Hematopoietic multipotent progenitor cell treated with erythropoietin and hydrocortisone succinate and interleukin-3 and kit ligand, for 17 days (in vitro differentiated cells): Measurements from ENCODE around the gene NUBP2.
"Not testable (repeated sequence)": the region's sequence is repeated elsewhere in the genome, so short reads cannot be mapped to it uniquely, and the experiment has no call there.

ENCODE experiments used
- DNase-seq: peaks from one replicate; pipeline ENCODE4 v3.0.0-alpha.2; 2015; ENCODE audit warnings: low spot score

Gene NUBP2

DNA sequence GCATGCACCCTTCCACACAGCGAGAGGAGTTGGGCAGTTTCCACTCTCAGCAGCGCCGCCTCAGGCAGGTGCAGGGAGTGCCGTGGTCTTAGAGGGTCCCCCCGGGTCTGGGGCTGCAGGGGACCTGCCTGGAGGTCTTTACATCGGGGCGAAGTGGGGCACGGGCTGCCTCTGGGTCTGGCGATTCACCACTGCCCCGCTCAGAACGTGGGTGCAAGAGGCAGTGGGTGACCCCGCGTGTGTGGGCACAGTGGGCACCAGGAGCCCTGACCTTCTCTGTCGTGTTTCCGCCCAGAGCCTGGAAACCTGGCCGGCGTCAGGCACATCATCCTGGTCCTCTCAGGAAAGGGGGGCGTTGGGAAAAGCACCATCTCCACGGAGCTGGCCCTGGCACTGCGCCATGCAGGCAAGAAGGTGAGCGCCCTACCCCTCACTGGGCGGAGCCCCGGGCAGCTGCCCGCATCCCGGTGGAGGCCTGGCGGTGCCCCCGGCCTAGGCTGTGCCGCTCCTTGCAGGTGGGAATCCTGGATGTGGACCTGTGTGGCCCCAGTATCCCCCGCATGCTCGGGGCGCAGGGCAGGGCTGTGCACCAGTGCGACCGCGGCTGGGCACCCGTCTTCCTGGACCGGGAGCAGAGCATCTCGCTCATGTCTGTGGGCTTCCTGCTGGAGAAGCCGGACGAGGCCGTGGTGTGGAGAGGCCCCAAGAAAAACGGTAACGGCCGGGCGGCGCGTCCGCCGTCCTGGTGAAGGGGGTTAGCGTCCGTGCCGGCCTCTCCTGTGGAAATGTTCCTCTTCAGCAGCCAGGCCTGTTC, 3.7 kb downstream of the NUBP2 start:
- DNase-seq: no peak

DNA sequence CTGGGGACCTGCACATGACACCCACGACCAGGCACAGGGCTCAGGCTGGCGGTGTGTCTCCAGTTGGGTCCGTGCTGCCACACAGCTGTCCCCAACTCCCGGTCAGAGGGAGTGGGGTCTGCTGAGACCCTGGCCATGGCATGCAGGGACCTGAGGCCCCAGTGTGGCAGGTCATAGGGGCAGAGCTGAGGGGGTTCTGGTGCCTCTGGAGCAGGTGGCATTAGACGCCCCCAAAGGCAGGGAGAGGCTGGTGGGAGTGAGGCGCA, 4.2 kb downstream of the NUBP2 start:
- DNase-seq: no peak

DNA sequence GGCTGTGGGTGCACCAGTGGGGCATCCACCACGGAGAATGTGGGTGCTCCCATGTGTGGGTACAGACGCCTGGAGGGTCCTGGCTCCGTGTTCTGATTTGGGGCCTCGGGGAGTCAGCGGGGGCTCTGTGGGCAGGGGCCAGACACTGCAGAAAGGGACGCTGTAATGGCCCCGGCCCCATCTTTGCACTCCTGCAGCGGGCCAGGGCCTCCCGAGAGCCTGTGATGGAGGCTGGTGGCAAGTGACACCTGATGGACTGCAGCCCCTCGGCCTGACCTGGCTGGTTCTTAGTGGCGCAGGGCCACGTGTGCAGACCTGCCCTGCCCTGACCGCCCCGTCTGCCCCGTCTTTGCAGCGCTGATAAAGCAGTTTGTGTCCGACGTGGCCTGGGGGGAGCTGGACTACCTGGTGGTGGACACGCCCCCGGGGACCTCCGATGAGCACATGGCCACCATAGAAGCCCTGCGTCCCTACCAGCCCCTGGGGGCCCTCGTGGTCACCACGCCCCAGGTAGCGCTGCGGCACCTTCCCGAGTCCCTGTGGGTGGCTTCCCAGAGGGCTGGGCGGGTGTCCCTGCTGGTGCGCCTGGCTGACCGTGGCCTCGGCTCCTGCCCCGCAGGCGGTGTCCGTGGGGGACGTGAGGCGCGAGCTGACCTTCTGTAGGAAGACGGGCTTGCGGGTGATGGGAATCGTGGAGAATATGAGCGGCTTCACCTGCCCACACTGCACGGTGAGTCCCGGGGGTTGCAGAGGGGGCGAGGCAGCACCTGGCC, 4.7 kb downstream of the NUBP2 start:
- DNase-seq: no peak

DNA sequence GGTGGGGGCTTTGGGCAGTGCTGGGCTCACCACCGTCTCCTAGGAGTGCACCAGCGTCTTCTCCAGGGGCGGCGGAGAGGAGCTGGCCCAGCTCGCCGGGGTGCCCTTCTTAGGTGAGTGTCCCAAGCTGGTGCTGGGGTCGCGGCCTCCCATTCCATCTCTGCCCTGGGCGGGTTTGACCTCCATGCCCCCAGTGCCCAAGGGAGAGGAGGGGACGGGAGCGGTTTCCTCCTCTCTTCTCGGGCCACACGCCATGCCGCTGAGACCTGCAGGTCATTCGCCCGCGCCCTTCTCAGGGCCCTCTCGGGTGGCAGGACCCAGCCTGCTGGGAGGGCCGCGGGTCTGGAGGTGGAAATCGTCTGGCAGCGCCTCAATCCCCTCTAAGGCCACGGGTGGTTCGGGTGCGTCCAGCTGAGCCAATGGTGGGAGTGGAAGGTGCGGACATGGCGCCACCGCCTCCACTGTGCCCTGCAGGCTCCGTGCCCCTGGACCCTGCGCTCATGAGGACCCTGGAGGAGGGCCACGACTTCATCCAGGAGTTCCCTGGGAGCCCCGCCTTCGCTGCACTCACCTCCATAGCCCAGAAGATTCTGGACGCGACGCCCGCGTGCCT, 5.4 kb downstream of the NUBP2 start:
- DNase-seq: no peak

DNA sequence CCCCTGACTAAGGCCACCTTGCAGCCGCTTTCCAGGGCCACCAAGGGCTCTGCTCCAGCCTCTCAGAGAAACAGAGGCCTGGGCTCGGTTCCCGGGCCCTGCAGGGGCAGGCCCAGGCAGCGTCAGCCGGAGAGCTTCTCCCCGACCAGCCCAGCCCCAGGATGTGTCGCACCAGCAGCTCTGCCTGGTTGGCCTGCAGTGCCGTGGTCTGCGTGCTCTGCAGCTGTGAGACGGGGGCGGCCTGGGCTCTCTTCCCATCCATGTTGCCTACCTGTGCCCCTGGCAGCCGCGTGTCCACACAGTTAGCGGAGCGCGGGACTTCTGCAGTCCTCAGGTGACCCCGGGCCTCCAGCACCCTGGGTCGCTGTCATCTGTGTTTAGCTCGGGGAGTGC, 5.9 kb downstream of the NUBP2 start:
- DNase-seq: no peak

DNA sequence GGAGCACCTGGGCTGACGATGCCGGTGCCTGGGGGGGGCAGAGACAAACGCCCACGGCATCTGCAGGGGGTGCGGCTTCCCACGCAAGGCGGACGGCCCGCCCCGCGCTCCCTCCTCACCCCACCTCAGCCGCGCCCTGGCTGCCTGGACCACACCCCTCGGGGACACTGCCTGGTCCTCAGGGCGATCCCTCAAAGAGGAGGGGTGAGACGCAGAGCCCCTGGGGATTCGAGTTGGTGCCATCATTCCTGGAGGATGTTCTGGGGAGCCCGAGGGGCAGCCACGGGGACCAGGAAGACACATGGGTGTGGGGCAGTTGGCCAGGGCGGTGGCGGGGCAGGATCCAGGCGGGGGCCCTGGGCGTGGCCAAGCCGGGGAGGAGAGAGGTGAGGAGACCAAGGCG, 6.9 kb downstream of the NUBP2 start:
- DNase-seq: no peak

DNA sequence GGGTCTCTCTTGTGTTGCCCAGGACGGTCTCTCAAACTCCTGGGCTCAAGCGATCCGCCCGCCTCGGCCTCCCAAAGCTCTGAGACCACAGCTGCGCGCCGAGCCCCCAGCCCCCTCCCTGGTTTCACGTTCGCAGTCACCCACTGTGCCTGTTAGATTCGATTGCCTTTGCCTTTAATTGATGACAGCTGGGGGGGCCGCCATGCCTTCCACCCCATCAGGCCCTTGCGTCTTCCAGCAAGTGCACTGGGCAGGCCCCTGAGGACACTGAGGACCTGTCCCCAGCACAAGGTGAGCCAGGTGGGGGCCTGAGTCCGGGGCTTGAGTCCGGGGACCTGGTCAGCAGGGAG, 7.5 kb downstream of the NUBP2 start:
- DNase-seq: no peak

DNA sequence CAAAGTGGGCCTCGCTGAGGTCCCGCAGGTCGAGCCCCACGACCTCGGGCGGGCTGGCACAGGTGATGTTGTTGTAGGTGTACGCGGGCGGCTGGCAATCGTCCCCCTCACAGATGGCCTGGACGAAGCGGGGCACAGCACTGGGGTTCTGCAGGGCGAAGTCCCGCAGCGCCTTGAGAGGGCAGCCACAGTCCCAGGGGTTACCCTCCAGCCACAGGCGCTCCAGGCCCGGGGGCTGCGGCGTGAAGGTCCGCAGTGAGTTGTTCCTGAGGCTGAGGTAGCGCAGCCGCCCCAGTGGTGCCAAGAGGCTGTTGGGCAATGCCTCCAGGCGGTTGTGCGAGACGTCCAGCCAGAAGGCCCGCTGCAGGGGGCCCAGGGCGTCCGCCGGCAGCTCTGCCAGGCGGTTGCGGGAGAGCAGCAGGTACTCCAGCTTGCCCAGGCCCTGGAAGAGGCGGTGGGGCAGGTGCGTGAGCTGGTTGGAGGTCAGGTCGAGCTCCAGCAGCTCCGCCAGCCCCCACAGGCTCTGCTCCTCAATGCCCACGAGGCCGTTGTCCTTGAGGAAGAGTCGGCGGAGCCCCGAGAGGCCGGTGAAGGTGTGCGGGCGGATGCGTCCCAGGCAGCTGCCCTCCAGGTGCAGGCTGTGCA, 8.0 kb downstream of the NUBP2 start:
- DNase-seq: no peak

DNA sequence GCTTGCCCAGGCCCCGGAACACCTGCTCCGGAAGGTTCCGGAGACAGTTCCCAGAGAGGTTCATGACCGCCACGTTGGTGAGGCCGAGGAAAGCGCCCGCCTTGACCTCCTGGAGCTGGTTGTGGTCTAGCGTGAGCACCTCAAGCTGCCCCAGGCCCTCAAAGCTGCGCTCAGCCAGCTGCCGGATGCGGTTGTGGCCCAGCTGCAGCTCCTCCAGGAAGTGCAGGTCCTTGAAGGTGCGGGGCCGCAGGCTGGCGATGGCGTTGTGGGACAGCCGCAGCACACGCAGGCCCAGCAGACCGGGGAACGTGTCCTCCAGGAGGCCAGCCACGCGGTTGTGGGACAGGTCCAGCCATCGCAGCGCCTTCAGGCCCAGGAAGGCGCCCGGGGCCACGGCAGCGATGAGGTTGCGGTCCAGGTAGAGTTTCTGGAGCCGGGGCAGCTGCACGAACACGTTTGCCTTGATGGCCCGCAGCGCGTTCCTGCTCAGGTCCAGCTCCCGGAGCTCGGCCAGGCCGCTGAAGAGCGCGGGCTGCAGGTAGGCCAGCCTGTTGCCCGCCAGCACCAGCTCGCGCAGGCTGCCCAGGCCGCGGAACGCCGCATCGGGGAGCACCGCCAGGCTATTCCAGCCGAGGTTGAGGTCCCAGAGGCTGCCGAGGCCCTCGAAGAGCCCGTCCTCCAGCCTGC, 8.6 kb downstream of the NUBP2 start:
- no peak for DNase-seq

DNA sequence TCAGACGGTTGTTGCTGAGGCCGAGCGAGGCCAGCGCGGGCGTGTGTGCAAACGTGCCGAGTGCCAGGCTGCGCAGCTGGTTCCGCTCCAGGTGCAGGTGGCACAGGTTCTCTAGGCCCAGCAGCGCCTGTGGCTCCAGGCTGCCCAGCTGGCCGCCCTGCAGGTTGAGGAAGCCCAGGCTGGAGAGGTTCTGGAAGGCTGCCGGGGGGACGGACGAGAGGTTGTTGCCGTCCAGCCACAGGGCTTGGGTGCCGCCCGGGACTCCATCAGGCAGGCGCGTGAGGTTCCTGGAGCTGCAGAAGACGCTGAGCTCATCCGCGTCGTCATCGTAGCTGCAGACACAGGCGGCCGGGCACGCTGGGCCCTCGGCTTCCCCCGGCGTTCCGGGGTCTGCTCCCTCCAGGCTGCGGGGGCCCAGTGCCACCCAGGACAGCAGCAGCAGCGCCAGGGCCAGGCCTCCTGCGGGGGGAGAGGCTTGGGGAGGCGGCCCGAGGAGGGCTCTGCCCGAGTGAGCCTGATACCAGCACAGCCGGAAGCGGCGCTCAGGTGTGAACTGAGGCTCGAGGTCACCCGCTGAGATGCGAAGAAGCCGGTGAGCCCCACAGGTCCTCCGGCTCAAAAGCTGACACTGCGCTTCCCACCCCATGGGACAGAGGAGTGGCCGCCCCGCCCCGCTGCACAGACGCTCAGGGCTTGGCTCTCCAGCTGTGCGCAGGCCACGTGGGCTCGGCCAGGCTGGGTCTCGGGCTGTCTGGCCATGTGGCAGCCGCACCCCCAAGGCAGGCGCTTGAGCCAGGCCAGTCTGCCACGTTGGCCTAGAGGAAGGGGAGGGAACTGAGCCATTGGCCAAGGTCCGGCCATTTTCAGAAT, 9.4 kb downstream of the NUBP2 start:
- DNase-seq: no peak

DNA sequence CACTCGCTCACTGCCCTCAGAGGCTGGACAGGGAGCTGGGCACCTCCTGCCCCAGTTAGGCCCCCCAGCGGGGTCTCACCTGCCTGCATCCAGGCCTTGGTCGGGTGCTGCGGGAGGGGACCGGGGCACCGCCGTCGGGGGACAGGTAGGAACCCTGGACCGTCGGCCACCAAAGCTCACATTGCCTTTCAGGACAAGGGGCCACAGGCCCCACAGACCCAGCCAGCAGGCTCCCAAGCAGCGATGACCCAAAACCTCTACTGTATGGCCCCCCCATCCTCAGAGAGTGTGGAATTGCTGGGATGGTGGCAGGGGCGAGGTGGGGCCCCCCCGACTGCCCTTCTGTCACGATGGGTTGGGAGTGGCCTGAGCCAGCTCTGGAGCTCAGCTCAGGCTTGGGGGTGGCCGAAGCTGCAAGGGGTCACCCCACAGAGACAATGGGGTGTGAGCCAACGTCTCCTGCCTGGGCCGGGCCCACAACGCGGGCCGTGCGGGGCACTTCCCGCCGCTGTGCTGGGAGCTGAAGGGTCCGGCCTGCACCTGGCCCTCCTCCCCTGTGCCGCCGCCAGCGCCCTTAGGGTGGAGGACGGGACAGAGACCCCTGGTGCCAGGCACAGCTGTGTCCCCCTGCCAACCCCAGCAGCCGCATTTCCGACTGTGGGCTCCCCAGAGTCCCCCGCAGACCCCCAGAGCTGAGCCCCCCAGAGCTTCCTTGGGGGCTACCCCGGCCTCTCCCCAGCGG, 10.2 kb downstream of the NUBP2 start:
- DNase-seq: no peak

DNA sequence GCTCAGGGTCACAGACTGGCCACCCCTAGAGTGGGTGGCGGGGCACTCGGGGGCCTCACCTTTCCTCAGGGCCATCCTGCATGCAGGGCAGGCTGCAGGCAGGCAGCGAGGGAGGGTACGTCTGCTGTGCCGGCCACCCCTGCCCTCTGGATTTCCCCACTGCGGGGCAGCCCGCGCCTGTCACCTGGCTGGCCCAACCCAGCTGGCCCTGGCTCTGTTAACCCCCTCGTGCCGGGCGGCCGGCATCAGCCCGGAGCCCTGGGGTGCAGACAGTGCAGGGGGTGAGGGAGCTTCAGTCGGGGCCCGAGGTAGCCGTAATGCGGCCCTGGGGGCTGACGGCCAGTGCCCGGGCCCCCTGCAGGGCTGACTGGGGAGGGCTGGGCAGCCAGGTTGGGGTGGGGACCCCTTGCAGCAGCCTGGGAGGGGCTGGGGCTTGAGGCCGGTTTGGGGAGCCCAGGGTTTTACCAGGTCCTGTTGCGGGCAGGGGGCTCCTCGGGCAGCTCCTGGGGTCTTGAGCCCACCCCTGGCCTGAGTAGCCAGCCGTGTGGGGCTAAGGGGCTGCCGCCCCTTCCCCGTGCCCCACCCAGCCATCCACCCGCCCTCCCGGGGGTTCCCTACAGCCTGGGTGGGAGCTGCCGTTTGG, 10.9 kb downstream of the NUBP2 start, which contains the start of gene IGFALS:
Gene IGFALS, minus strand, starts transcription at position 128 of the 643 bp plus-strand sequence. Its CDS starts 53 bp downstream, at position 75.
- DNase-seq: no peak

DNA sequence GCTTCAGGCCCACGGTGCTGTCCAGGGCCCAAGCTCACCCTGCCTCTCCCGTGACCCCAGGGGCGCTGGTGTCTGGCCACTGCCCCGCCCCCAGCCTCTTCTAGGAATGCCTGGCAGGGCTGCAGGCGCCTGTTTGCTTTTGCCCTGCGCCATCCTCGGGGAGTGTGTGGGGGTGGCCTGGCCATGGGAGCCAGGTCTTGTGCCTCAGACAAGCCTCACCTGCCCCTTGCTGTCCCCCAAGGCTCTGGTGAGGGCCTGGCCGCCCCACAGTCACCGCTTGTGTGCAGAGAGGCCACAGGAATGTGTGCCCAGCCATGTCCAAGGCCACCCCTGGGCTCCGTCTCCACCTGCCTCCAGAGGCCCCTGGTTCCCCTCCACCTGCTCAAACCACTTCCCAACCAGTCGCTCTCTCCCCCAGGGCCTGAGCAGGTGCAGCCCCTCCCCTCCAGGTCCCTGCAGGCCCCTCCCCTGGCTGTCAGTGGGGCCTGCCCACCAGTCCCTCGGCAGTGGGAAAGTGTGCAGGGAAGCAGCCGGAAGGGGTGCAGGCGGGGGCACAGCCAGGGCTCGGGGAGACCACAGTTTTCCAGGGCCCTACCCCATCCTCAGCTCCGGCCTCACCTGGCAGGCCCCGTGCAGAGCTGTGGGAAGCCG, 11.6 kb downstream of the NUBP2 start:
- no peak for DNase-seq

DNA sequence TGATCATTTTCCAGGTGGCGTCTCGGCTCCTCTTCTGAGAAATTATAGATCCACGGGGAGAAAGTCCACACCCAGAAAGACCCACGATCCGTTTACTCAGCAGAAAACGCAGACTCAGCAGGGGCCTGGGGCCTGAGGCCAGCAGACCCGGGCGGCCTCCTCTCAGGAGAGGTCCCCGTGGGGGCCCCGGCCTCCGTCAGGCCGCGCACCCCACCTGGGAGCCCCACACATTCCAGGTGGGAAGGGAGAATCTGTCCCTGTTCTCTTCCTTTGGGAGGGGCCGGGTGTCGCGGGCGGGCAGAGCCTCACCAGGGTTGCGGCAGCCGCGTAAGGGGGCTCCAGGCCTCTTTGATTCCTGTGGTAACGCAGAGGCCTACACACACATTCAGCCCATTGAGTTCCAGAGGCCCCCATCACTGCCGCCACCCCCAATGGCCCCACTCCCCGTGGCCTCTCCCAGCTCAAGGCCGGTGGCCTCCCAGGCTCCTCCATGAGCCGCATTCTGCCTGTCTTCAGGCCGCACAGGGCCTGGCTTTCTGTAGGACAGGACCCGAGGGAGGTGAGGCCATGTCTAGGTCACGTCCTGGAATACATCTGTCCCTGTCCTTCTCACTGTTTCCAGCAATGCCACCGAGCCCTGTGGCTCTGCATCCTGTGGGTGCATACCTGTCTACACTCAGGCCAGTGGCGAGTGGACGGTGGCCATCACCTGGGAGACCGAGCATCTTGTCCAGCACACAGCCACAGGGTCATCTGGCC, 12.3 kb downstream of the NUBP2 start:
- no peak for DNase-seq

DNA sequence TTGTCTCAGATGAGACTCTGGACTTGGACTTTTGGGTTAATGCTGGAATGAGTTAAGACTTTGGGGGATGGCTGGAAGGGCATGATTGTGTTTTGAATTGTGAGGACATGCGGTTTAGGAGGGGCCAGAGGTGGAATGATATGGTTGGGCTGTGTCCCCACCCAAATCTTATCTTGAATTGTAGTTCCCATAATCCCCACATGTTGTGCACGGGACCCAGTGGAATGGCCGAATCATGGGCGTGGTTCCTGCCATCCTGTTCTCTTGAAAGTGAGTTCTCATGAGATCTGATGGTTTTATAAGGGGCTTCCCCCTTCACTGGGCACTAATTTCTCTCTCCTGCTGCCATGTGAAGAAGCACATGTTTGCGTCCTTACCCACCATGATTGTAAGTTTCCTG, 16.5 kb downstream of the NUBP2 start:
- not testable (repeated sequence) for DNase-seq

DNA sequence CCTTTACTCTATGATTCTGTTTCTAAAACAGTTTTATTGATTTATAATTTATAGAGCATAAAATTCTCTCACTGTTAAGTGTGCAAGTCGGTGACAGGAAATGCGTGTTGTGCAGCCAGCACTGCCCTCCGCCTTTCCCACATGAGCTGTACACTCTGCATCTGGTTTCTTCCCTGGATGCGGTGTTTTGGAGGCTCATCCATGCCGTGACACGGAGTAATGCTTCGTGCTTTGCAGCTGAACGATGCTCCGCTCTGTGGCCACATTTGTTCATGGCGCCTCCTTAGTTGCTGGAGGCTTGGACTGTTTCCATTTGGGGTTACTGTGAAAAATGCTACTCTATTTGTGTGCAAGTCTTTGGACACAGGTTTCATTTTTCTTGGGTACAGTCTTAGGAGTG, 17.9 kb downstream of the NUBP2 start:
- DNase-seq: no peak

DNA sequence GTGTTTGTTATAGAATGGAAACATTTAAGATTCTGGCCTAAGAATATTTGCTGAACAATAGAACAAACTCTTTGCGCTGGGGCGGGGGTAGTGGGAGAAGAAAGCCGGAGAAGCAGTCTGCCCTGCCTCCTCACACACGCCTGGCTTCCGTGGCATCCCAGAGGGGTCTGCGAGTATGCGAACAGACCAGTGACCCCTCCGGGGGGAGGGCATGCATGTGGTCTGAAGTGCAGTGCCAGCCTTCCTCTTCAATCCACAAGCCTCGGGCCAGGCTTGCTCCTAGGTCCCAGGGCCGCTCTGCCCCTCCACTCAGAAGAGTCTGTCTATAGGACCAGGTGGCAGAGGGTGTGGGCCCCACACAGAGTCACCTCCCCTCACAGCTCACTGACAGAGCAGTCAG, 24.9 kb downstream of the NUBP2 start:
- DNase-seq: no peak

DNA sequence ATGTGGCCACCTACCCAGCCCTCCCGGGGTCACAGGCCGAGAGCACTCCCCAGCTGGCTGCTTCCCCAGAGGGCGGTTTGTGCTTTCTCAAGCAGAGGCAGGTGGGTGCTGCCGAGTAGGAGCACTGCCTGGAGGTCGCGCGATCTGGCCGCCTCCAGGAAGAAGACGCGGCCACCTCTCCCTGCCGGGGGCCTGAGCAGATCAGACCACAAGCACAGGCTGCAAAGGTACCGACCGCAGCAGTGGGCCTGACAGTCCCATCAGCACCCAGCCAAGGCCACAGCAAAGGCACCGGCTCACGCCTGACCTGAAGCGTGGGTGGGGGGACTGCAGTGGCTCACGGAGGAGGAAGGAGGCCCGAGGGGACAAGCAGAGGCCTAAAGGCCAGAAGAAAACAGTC, 25.9 kb downstream of the NUBP2 start:
- no peak for DNase-seq

DNA sequence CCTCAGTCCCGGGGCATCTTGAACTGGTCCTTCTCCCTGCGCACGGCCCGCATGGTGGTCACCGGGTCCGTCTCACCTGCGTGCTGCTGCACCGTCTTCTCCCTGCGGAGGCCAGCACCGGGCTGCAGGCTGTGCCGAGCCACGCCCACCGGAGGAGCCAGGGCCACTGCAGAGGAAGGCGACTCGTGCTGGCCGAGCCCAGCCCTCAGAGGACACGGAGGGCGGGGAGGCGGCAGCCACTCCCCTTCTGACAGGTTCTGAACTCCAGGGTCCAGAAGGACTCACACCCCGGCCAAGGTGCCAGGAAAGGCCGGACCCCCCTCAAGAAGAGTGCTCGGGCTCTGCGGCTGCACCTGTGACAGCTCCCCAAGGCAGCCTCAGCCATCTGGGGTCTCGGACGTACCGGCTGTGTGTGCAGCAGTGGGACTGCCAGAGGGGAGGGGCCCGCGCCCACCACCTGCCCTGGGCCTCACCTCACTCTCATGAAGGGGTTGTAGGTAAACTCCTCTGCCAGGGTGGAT, 26.6 kb downstream of the NUBP2 start:
- no peak for DNase-seq
